GM18870 (cell line): Measurements from ENCODE around the gene RABGAP1.

Experiments used
- ATAC-seq: cut with Tn5 transposase; IDR thresholded peaks from one replicate; pipeline ENCODE4 v1.9.1; 2021; ENCODE audit warnings: moderate library complexity; ENCODE audit not compliant: unreplicated experiment

RABGAP1 gene

GRCh38 chr9:123074628-123075027 is 133.8 kb downstream of the RABGAP1 start:
- no peak for ATAC-seq

- ATAC-seq = no peak
Measured at GRCh38 chr9:123080444-123080843, 139.6 kb downstream of the RABGAP1 start.

- ATAC-seq = no peak
Measured at GRCh38 chr9:123081824-123082223, 141.0 kb downstream of the RABGAP1 start.

- ATAC-seq = no peak
Measured at GRCh38 chr9:123083680-123084079, 142.9 kb downstream of the RABGAP1 start.

- ATAC-seq = no peak
Measured at GRCh38 chr9:123084256-123084655, 143.4 kb downstream of the RABGAP1 start.

DNA sequence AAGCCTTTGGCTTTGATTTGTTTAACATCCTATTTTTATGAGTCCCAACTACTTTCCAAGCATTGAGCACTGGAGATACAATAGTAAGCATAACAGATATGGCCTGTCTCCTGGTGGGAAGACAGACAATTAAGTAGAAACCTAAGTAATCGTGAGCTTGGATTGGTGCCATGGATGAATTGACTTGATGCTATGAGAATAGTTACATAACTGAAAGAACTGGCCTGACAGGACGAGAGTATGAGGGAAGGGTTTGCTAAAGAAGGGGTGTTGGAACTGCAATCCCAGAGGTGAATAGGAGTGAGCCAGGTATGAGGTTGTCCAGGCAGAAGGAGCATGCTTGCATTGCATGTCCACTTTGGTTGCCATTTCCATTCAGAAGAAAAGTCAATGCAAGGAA is 145.1 kb downstream of the RABGAP1 start:
- no peak for ATAC-seq

- no peak for ATAC-seq
Measured at GRCh38 chr9:123087359-123087888, 146.6 kb downstream of the RABGAP1 start.

DNA sequence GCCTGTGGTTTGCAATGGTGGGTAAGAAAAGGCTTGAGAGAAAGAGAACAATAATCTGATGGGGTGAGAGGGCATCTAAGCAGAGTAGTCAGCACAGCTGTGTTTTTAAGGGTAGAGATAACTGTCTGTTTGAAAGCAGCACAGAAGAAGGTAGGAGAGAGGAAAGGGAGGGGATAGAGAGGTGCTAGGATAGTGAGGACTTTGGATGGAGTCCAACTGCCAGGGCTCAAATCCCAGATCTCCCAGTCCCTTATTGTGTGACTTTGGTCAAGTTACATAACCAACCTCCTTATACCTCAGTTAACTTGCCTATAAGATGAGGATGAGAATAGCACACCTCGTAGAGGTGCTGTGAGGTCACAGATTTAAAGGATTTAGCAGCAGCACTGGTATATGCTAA is 148.2 kb downstream of the RABGAP1 start:
- ATAC-seq = no peak

GRCh38 chr9:123089790-123090189 is 149.0 kb downstream of the RABGAP1 start:
- ATAC-seq = no peak

- ATAC-seq = no peak
Measured at GRCh38 chr9:123090198-123090896, 149.5 kb downstream of the RABGAP1 start.

DNA sequence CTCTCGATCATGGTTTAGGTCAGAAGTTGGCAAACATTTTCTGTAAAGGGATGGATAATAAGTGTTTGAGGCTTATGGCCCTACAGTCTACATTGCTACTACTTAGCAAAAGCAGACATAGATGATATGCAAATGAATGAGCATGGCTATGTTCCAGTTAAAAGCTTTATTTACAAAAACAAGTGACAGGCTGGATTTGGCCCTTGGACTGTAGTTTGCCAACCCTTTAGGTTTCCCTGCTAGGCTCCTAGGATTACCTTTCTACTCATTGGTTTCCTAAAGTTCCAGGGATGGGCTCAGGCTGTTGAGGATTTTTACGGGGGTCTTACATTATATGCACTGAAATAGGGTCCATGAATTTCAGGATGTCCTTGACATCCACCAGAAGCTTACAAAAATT is 150.1 kb downstream of the RABGAP1 start:
- ATAC-seq = no peak

DNA sequence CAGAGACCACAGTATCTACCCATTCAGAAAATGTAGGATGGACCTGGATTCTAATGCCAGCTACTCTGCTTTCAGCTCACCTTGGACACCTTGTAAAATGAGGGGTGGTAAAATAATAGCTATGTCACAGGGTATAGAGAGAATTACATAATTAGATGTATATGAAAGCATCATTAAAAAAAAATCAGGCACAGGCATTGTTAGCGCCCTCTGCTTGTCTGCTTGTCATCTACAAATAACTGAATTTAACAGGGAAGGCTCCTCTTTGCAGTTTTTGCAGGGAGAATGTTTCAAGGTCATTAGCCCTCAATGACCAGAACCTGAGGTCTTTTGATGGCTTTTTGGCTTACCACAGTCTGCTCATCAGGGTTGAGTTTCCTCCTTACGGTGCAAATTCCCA is 150.6 kb downstream of the RABGAP1 start:
- ATAC-seq = no peak

GRCh38 chr9:123093141-123093540 is 152.3 kb downstream of the RABGAP1 start:
- no peak for ATAC-seq

GRCh38 chr9:123096987-123097386 is 156.2 kb downstream of the RABGAP1 start:
- no peak for ATAC-seq

DNA sequence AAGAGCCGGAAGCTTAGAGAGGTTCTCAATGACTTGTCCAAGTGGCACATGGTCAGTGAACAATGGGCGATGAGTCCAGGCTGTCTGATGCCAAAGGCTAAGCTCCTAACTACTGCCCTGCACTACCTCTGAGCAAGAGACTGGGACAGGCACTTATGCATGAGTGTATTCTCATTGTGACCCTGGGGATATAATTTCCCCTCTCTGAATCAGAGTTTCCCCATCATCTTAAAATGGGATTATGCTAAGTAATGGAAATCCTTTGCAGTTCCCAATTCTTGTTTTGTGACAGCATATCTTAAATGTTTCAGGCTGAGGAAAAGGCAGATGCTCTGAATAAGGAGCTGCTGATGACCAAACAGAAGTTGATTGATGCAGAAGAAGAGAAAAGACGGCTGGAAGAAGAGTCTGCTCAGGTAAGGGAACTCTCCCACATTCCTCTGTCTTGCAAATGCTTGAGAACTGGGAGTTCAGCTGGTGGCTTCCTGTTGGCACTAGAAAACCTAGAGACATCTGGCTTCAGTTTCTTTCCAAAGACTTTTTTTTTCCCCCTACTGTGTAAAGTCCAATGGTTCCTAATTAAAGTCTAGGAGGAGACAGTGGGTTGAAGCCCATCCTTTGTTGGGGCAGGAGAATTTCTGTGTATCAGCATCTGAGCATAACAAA is 156.7 kb downstream of the RABGAP1 start:
- ATAC-seq = no peak

- no peak for ATAC-seq
Measured at GRCh38 chr9:123098096-123098459, 157.3 kb downstream of the RABGAP1 start.

DNA sequence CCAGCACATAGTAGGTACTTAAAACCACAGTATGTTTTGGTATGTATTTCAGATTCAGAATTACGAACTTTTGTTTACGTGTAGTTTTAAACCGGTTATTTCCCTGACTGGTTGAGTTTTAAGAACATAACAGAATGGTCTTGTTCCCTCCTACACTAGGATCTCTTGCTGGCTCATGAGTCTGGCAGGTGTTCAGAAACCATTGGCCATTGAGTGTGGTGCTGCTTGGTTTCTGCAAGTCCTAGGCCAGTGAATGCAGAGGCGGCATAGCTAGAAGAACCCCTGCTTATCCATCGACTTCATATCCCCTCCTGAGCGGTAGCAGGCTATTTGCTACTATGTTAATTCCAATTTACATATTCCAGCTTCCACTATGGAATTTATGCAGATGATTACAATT is 158.2 kb downstream of the RABGAP1 start:
- ATAC-seq = no peak

GRCh38 chr9:123099548-123099947 is 158.7 kb downstream of the RABGAP1 start:
- no peak for ATAC-seq

DNA sequence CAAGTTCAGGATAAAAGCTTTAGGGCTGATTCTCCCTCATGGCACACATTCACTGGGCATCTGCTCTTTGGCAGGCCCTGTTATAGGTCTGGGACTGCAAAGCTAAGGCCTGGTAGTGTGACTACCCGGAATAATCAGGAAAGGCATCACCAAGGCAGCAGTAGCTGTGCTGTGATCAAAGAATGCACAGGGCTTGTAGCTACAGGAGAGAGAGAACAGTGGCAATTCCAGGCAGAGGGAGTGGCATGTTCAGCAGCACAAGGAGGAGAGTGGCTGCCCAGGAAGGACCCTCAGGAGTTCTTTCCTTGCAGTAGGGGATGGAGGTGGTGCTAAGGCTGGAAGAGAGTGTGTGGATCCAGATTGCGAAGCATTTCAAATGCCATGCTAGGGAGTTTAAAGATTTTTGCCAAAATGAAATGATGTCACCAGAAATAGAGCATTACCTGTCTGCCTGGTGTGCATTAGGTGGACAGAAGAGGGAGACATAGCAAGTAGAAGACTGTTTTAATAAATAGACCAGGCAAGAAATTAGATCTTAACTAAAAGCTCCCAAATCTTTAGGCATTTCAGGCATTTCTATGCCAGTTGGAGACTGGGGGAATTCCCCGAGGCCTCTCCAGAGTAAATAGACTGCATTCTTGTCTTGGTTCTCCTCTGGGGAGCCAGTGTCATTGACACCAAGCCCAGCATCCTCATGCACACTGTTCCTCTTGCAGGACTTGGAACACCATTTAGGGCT is 161.7 kb downstream of the RABGAP1 start:
- ATAC-seq = no peak

DNA sequence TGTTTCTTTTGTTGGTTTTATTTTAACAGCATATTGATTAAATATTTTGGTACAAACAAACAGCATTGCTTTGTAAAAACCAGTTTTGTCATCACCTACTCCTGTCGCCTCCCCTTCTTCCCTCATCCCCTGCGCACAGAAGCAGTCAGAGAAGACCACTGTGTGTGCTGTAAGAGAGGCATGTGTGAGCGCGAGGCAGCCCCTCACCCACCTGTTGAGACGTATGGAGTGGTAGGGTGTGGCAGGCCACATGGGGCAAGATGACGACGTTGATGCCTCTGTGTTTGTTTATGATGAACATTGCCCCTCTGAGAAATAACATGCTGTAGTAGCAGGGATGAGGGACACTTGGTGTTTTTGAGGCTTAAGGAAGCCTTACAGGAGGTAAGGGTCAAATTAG is 164.0 kb downstream of the RABGAP1 start:
- no peak for ATAC-seq

GRCh38 chr9:123105490-123105889 is 164.7 kb downstream of the RABGAP1 start:
- no peak for ATAC-seq
